Pancreas (tissue), 10 donors: ENCODE data around the gene SURF1. TPM values are rescaled to one million over a fixed set of nuclear protein-coding genes. Genes with fewer than 3 reads are reported as not detected.

Experiments used
- ATAC-seq, 4 donors: fragments of 200-7000 bp; cut with Tn5 transposase; one replicate each; pipeline versions ENCODE4 v1.8.0 to v1.9.1; 2020; ENCODE audit warnings: mild to moderate bottlenecking in 4 of 4, moderate library complexity in 4 of 4
- DNase-seq, 6 donors: peaks; one replicate each; pipeline ENCODE4 v3.0.0-alpha.2; 2020
- FAIRE-seq: peaks from 2 replicates; lab custom pipeline; 2012; peaks lifted over from hg19 to GRCh38; lab: Jason Lieb, UNC
- H3K27ac ChIP-seq, 4 donors: fragments of 200-600 bp; sonication (generic); 1 replicate in 3 of 4; 2 replicates in 1 of 4; pipeline versions ENCODE4 v1.5.0 to v1.8.0; 2020
- H3K27me3 ChIP-seq, 4 donors: fragments of 200-600 bp; one replicate each; pipeline ENCODE4 v1.8.0; 2021
- H3K36me3 ChIP-seq, 3 donors: fragments of 200-600 bp; sonication (generic) in 1 of 3; one replicate each; pipeline versions ENCODE4 v1.5.0 to v1.8.0; 2020 to 2021
- H3K4me1 ChIP-seq, 3 donors: fragments of 200-600 bp; one replicate each; pipeline ENCODE4 v1.8.0; 2021
- H3K4me3 ChIP-seq, 4 donors: fragments of 200-600 bp; sonication (generic) in 2 of 4; one replicate each; pipeline versions ENCODE4 v1.5.0 to v1.8.0; 2020 to 2021
- H3K9me3 ChIP-seq, 4 donors: fragments of 200-600 bp; one replicate each; pipeline ENCODE4 v1.8.0; 2021
- CTCF ChIP-seq, 4 donors: fragments of 200-600 bp; sonication (generic) in 3 of 4; IDR thresholded peaks; one replicate each; pipeline versions ENCODE4 v1.5.0 to v1.8.0; 2021; ENCODE audit warnings: antibody characterized with exemption in 4 of 4
- WGBS, 2 donors: extraction: QIAGEN DNeasy Blood & Tissue Kit; methylation state at CpG; one replicate each; pipeline ENCODE4 v1.1.7; 2013; 5-methylcytosine and 5-hydroxymethylcytosine counted together
- intact Hi-C, 3 donors: fragments of 100-400 bp; cut with DNase I; formaldehyde crosslinking; loops; one replicate each; pipeline versions ENCODE4 v1.11.1 to v1.14.2; 2022
- polyA plus RNA-seq, 2 donors: library from polyadenylated mRNA; stranded (reverse); fragments of 200-250 nt; gene quantifications; one replicate each; pipeline ENCODE4 v1.2.3, GENCODE V29; 2013
- total RNA-seq, 6 donors: library from RNA; stranded (reverse); fragmentation: NEBNext Ultra II Directional in 4 of 6; extraction: Animal tissue kit (Norgen Biotek cat#: 25700) in 4 of 6; gene quantifications; one replicate each; pipeline versions ENCODE4 v1.2.1 to v1.2.4, GENCODE V29; 2021 to 2023
- donor health status: healthy with polysubstance abuse.
- donor health status: DM: no; HTN: no; CAD: no; lungs with moderate emphysema.
- donor health status: DM: no; HTN: no; CAD: no.
- donor health status: control.
- donor health status: control.
- donor health status: Bipolar disorder and iron deficiency.
- donor health status: DM: yes; HTN: yes; CAD: no.
- donor health status: DM: no; HTN: no; CAD: no.
- donor health status: DM: no; HTN: no; CAD: no.
- donor health status: DM: yes; HTN: yes; CAD: no.

The SURF1 gene
- total and polyA plus RNA-seq, 8 donors: 33.6 to 73.9 (median 39.8) TPM

GRCh38 chr9:133389562-133389961, 33.3 kb upstream of the SURF1 start:
- TF ChIP-seq CTCF (IDR thresholded peaks at IDR 0.05): no peak
- DNase-seq (no peak), FAIRE-seq (no peak), ATAC-seq (no peak)
- H3K27me3 ChIP-seq: no peaks in the 10 kb centered on the region
- intact Hi-C loops: no loop called here
- H3K4me3 ChIP-seq: no peak overlapping the region
- H3K4me1 ChIP-seq: no peaks in the 10 kb centered on the region
- H3K9me3 ChIP-seq: no peaks in the 10 kb centered on the region
- H3K27ac ChIP-seq: no peak overlapping the region
- no peaks in the 10 kb centered on the region for H3K36me3 ChIP-seq
- WGBS, 2 donors: 79 to 84% methylated on average over 13 of the region's 13 CpGs

GRCh38 chr9:133389025-133389557, 32.8 kb upstream of the SURF1 start:
- no peak for TF ChIP-seq CTCF (IDR thresholded peaks at IDR 0.05)
- no peaks in the 10 kb centered on the region for H3K36me3 ChIP-seq
- no peaks in the 10 kb centered on the region for H3K27me3 ChIP-seq
- DNase-seq (no peak), FAIRE-seq (no peak), ATAC-seq (no peak)
- no peaks in the 10 kb centered on the region for H3K9me3 ChIP-seq
- no peak overlapping the region for H3K4me3 ChIP-seq
- 95 to 97% methylated on average over 12 of the region's 12 CpGs for WGBS, 2 donors
- intact Hi-C loops: no loop called here
- H3K4me1 ChIP-seq: no peaks in the 10 kb centered on the region
- H3K27ac ChIP-seq: no peak overlapping the region

- WGBS, 2 donors: 72 to 77% methylated on average over 9 of the region's 9 CpGs
- TF ChIP-seq CTCF (IDR thresholded peaks at IDR 0.05): no peak
- no peak overlapping the region for H3K27ac ChIP-seq
These were observed 31.4 kb upstream of the SURF1 start for GRCh38 chr9:133387680-133388079.

GRCh38 chr9:133386338-133386737, 30.1 kb upstream of the SURF1 start:
- peak in 1 of 6 donors; percentile 35 for DNase-seq
- intact Hi-C loops: no loop called here
- FAIRE-seq: no peak

More at GRCh38 chr9:133387680-133388079, 31.4 kb upstream of the SURF1 start:
- intact Hi-C loops: no loop called here
- H3K4me3 ChIP-seq: no peak overlapping the region
- DNase-seq: no peak
- H3K9me3 ChIP-seq: no peaks in the 10 kb centered on the region
- no peaks in the 10 kb centered on the region for H3K4me1 ChIP-seq
- no peak for FAIRE-seq
- no peaks in the 10 kb centered on the region for H3K36me3 ChIP-seq
- no peaks in the 10 kb centered on the region for H3K27me3 ChIP-seq
- ATAC-seq: no peak

More at GRCh38 chr9:133386338-133386737, 30.1 kb upstream of the SURF1 start:
- TF ChIP-seq CTCF (IDR thresholded peaks at IDR 0.05): no peak
- Histone ChIP-seq H3K27ac (no peak overlapping the region), H3K27me3 (no peaks in the 10 kb centered on the region), H3K4me3 (no peak overlapping the region), H3K4me1 (no peaks in the 10 kb centered on the region), H3K9me3 (no peaks in the 10 kb centered on the region), H3K36me3 (no peaks in the 10 kb centered on the region)
- 85 to 88% methylated on average over 13 of the region's 13 CpGs for WGBS, 2 donors
- no peak for ATAC-seq
